HL-60 (cell line): ENCODE measurements around the gene TERT.

Experiments
- CTCF ChIP-seq: IDR thresholded peaks from one replicate; pipeline ENCODE4 v1.5.1; 2011; ENCODE audit warnings: low read length, control low read depth, inconsistent platforms; ENCODE audit not compliant: insufficient read depth
- POLR2AphosphoS5 ChIP-seq: IDR thresholded peaks from 2 replicates; pipeline ENCODE4 v1.6.1; 2012; ENCODE audit warnings: low read depth

GRCh38 chr5:1270933-1271914 lies 23.6 kb downstream of the TERT start:
- no peak for TF ChIP-seq CTCF
- no peak for TF ChIP-seq POLR2AphosphoS5
